GM21576 (cell line): ENCODE measurements around the gene MAP3K4.

ENCODE experiments used
- ATAC-seq: cut with Tn5 transposase; IDR thresholded peaks from one replicate; pipeline ENCODE4 v1.9.1; 2021; ENCODE audit warnings: mild to moderate bottlenecking, moderate library complexity; ENCODE audit not compliant: unreplicated experiment

The MAP3K4 gene

DNA sequence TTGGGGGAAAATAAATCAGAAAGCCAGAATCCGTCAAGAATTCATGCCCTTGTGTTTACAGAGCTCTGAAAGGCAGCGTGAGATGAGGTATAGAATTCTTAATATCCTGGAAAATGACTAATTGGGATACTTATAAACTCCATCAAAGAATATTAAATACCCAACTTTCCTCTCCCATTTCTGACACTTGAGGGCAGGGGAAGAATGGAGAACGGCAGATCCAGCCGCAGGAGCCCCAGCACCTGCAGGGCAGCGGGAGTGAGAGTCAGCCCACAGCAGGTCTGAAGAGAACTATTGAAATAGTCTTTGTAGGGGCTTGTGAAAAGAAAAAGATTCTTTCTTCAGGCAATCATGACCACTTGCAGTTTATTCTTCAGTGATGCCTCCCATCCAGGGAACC lies 175.1 kb downstream of the MAP3K4 start:
- ATAC-seq, result no peak
